H1 (cell line): ENCODE data around the gene SBNO2. TPM values are rescaled to one million over a fixed set of nuclear protein-coding genes. Genes with fewer than 3 reads are reported as not detected.

Experiments used
- JUND ChIP-seq: IDR thresholded peaks from 2 replicates; pipeline ENCODE4 v1.6.1; 2011; ENCODE audit warnings: mild to moderate bottlenecking, improper control_type of control experiment, low read length
- RXRA ChIP-seq: IDR thresholded peaks from 2 replicates; pipeline ENCODE4 v1.6.1; 2011; ENCODE audit warnings: low read depth, mild to moderate bottlenecking, low read length, moderate library complexity; ENCODE audit not compliant: insufficient read depth
- polyA plus RNA-seq, 7 experiments: library from polyadenylated mRNA; depleted of rRNA in 3 of 7; stranded (reverse) in 5 of 7; unstranded in 2 of 7; fragments of >200 nt in 5 of 7; fragments of 200-250 nt in 2 of 7; gene quantifications; 1 replicate in 5 of 7; 2 replicates in 1 of 7; 4 replicates in 1 of 7; pipeline versions ENCODE4 v1.2.1 to v1.2.3, GENCODE V29; 2011 to 2013; ENCODE audit warnings: missing spikeins in 2 of 7, mixed read lengths in 2 of 7
- total RNA-seq: library from RNA; stranded (reverse); fragmentation: NEBNext Ultra II Directional; extraction: Animal tissue kit (Norgen Biotek cat#: 25700); gene quantifications from 2 replicates; pipeline ENCODE4 v1.2.1, GENCODE V29; 2021
- TF ChIP-seq, protein P1 (sequence below): IDR thresholded peaks from 2 replicates; pipeline ENCODE4 v1.6.1; 2012; ENCODE audit warnings: inconsistent platforms

The SBNO2 gene
- total and polyA plus RNA-seq, 2 of the 8 experiments (the other 6 are each of a cell fraction or from before 2014, with no cell fraction given): 12.2 to 31.4 TPM

DNA sequence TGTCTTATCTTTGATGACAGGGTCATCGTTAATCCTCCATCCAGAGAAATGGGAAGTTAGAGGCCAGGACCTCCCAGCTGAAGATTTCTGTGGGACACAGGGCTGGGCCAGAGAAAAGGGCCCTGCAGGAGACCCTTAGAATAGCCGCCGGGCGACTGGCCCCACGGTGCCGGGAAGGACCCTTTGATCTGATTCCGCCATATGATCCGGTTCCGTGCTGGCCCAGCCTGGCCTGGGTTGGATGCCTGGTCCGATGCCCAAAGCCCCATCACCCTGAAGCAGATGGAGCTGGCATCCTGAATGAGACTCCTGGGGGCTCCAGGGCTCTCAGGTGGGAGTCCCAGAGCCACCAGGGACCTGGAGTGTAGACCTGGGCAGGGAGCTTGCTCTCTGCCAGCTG lies 25.5 kb upstream of the SBNO2 start (continued):
- no peak for TF ChIP-seq RXRA
- TF ChIP-seq JUND: no peak
- TF ChIP-seq, protein P1, sequence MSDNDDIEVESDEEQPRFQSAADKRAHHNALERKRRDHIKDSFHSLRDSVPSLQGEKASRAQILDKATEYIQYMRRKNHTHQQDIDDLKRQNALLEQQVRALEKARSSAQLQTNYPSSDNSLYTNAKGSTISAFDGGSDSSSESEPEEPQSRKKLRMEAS: no peak
